K562 (cell line): Measurements from ENCODE around the gene PCBP3. TPM values are rescaled to one million over a fixed set of nuclear protein-coding genes. Genes with fewer than 3 reads are reported as not detected.

Source experiments
- ATAC-seq: fragments of 200-7000 bp; cut with Tn5 transposase; 3 replicates; pipeline ENCODE4 v1.9.1; 2020; ENCODE audit warnings: moderate library complexity
- BruUV-seq: library from RNA; stranded (reverse); fragments of 400-500 nt; replicated peaks from 2 replicates; lab custom pipeline; 2021; lab: Mats Ljungman, UMichigan
- CTCF ChIA-PET: fragments of 300-600 bp; formaldehyde crosslinking; extraction: SDS; loops from one replicate; lab custom pipeline; 2021; ENCODE audit warnings: low intra/inter-chr PET ratio; lab: Yijun Ruan, JAX
- POLR2A ChIA-PET: fragments of 300-600, 350-650 bp; sonication (Branson Sonifier 250); formaldehyde crosslinking; extraction: SDS; loops from one replicate; lab custom pipeline; 2021; ENCODE audit warnings: antibody characterized with exemption, inconsistent platforms; lab: Yijun Ruan, JAX
- DNase-seq, 4 experiments: peaks; one replicate each; pipeline versions ENCODE4 v3.0.0 to v3.0.0-alpha.2; 2011 to 2018; ENCODE audit warnings: low spot score in 3 of 4, mixed read lengths in 3 of 4; ENCODE audit errors: extremely low read depth in 1 of 4
- FAIRE-seq: peaks from 2 replicates; lab custom pipeline; 2011; peaks lifted over from hg19 to GRCh38; lab: Jason Lieb, UNC
- H2AFZ ChIP-seq: 2 replicates; pipeline ENCODE4 v1.6.0; 2011; ENCODE audit warnings: low read depth, low read length, control low read depth, inconsistent platforms
- H3K27ac ChIP-seq: fragments of 200-600 bp; 3 replicates; pipeline ENCODE4 v1.8.0; 2011; ENCODE audit warnings: low read depth, mild to moderate bottlenecking, control low read depth, inconsistent platforms, low read length, moderate library complexity, mixed read lengths; ENCODE audit errors: extremely low read depth
- H3K27me3 ChIP-seq, 2 experiments: fragments of 300-600 bp in 1 of 2; 2 replicates in 1 of 2; 3 replicates in 1 of 2; pipeline versions ENCODE4 v1.6.0 to v1.8.0; 2011; ENCODE audit warnings: inconsistent platforms in 2 of 2, low read length in 2 of 2, mild to moderate bottlenecking in 1 of 2, mixed read lengths in 1 of 2, moderate library complexity in 1 of 2; ENCODE audit not compliant: control insufficient read depth in 2 of 2, insufficient read depth in 2 of 2
- H3K36me3 ChIP-seq: fragments of 300-600 bp; 3 replicates; pipeline ENCODE4 v1.8.0; 2011; ENCODE audit warnings: mild to moderate bottlenecking, low read length, inconsistent platforms; ENCODE audit not compliant: control insufficient read depth, insufficient read depth
- H3K4me1 ChIP-seq, 2 experiments: fragments of 200-600 bp in 1 of 2; replicated peaks in 1 of 2; 2 replicates in 1 of 2; 3 replicates in 1 of 2; pipeline versions ENCODE4 v1.5.1 to v1.8.0; 2011; ENCODE audit warnings: inconsistent platforms in 2 of 2, low read length in 2 of 2, mild to moderate bottlenecking in 1 of 2, mixed read lengths in 1 of 2, moderate library complexity in 1 of 2; ENCODE audit not compliant: control insufficient read depth in 2 of 2, insufficient read depth in 2 of 2
- H3K4me2 ChIP-seq: 2 replicates; pipeline ENCODE4 v1.6.1; 2011; ENCODE audit warnings: low read length, control low read depth, inconsistent platforms, mixed read lengths; ENCODE audit not compliant: insufficient read depth
- H3K4me3 ChIP-seq: fragments of 200-600 bp; sonication (generic), shearing (Covaris generic); 2 replicates; pipeline ENCODE4 v1.5.1; 2016; ENCODE audit warnings: control low read depth, inconsistent platforms
- H3K79me2 ChIP-seq: fragments of 200-600 bp; 3 replicates; pipeline ENCODE4 v1.8.0; 2011; ENCODE audit warnings: low read length, inconsistent platforms; ENCODE audit not compliant: control insufficient read depth, insufficient read depth
- H3K9ac ChIP-seq, 2 experiments: 2 replicates each; pipeline versions ENCODE4 v1.6.0 to v1.6.1; 2011; ENCODE audit warnings: low read depth in 2 of 2, low read length in 2 of 2, control low read depth in 1 of 2, inconsistent platforms in 1 of 2, mild to moderate bottlenecking in 1 of 2, mixed read lengths in 1 of 2; ENCODE audit not compliant: insufficient read depth in 1 of 2
- H3K9me1 ChIP-seq: one replicate; pipeline ENCODE4 v1.6.0; 2011; ENCODE audit warnings: inconsistent platforms, mild to moderate bottlenecking, low read length, moderate library complexity; ENCODE audit not compliant: control insufficient read depth, insufficient read depth
- H3K9me3 ChIP-seq: replicated peaks from 2 replicates; pipeline ENCODE4 v1.5.1; 2011; ENCODE audit warnings: low read depth, low read length, inconsistent platforms; ENCODE audit not compliant: control insufficient read depth, insufficient read depth
- H4K20me1 ChIP-seq: replicated peaks from 2 replicates; pipeline ENCODE4 v1.6.1; 2011; ENCODE audit warnings: low read length, inconsistent platforms, mixed read lengths; ENCODE audit not compliant: control insufficient read depth, insufficient read depth
- GTF2B ChIP-seq: IDR thresholded peaks from 2 replicates; pipeline ENCODE4 v1.6.1; 2011; ENCODE audit not compliant: insufficient read length; ENCODE audit errors: extremely low read depth
- MCM3 ChIP-seq: fragments of 450-650 bp; IDR thresholded peaks from 2 replicates; pipeline ENCODE4 v1.6.1; 2016
- UBTF ChIP-seq, 2 experiments: IDR thresholded peaks; 2 replicates each; pipeline ENCODE4 v1.6.1; 2012; ENCODE audit warnings: improper control_type of control experiment in 2 of 2, low read depth in 2 of 2, low read length in 2 of 2, borderline replicate concordance in 1 of 2
- ZNF584 ChIP-seq: fragments of 200-800 bp; sonication (Bioruptor generic); IDR thresholded peaks from 2 replicates; pipeline ENCODE4 v1.6.1; 2016; ENCODE audit warnings: low read depth, mild to moderate bottlenecking, missing genetic modification characterization, missing compliant biosample characterization
- WGBS: fragments of 100-300 bp; shearing (Covaris generic); methylation state at CpG from one replicate; pipeline ENCODE4 v1.1.6; 2016; ENCODE audit warnings: low coverage, mixed read lengths; ENCODE audit not compliant: insufficient coverage; ENCODE audit errors: missing lambda C conversion rate; 5-methylcytosine and 5-hydroxymethylcytosine counted together
- in situ Hi-C: fragments of 300-500 bp; cut with MboI; formaldehyde crosslinking; loops from 4 replicates; pipeline ENCODE4 v1.15.0; 2018; ENCODE audit warnings: inconsistent platforms, mixed read lengths
- intact Hi-C: fragments of 100-400 bp; cut with micrococcal nuclease; formaldehyde crosslinking; loops from 2 replicates; pipeline ENCODE4 v1.14.2; 2022
- polyA plus RNA-seq, 8 experiments: library from polyadenylated mRNA; depleted of rRNA in 4 of 8; stranded (reverse) in 5 of 8; unstranded in 3 of 8; fragments of >200 nt; fragmentation: Nextera tagmentation in 2 of 8; fragmentation: Illumina TruSeq in 1 of 8; extraction: Ambion mirVana in 2 of 8; extraction: Trizol in 1 of 8; gene quantifications; 2 replicates each; pipeline versions ENCODE4 v1.2.1 to v1.2.3, GENCODE V29; 2011 to 2014; ENCODE audit warnings: inconsistent platforms in 1 of 8, missing spikeins in 1 of 8
- total RNA-seq, 7 experiments: library from RNA; depleted of rRNA in 6 of 7; stranded (reverse); fragments of >200 nt in 6 of 7; fragmentation: Illumina TruSeq in 2 of 7; extraction: Trizol in 2 of 7; gene quantifications; 2 replicates each; pipeline versions ENCODE4 v1.2.1 to v1.2.3, GENCODE V29; 2011 to 2021; ENCODE audit warnings: low replicate concordance in 1 of 7

PCBP3 gene
- total and polyA plus RNA-seq, 9 of the 15 experiments (the other 6 are each of a cell fraction or from before 2014, with no cell fraction given) = 0.18 TPM; not detected in 8

- no peak overlapping the region for H3K4me2 ChIP-seq
- no TSS peak for BruUV-seq
- WGBS = 5% methylated on average over 15 of the region's 15 CpGs
- ATAC-seq (no peak), DNase-seq (no peak), FAIRE-seq (no peak)
- H3K9me1 ChIP-seq = no peaks in the 10 kb centered on the region
- no peak overlapping the region for H3K4me3 ChIP-seq
- ChIA-PET CTCF (no interaction called here), POLR2A (interaction anchor here (1.2 kb wide), 1 partner anchor 13 kb away, joined by 3 read pairs; no protein-coding TSS in a partner anchor)
- H3K4me1 ChIP-seq = no peaks in the 10 kb centered on the region
- H3K9ac ChIP-seq = no peak overlapping the region
- H3K27me3 ChIP-seq = peaks cover 46 to 88% of the 10 kb centered on the region in 2 experiments; a peak in 4 of 5 replicates
- H3K9me3 ChIP-seq = no peaks in the 10 kb centered on the region
- intact Hi-C loops = no loop called here
- no peak overlapping the region for H3K27ac ChIP-seq
- in situ Hi-C loops = no loop called here
- H3K79me2 ChIP-seq = no peaks in the 10 kb centered on the region
- H3K36me3 ChIP-seq = no peaks in the 10 kb centered on the region
- no peak overlapping the region for H2AFZ ChIP-seq
- peaks cover 14% of the 10 kb centered on the region; the same call in 1 of the 2 replicates for H4K20me1 ChIP-seq
- no peak for TF ChIP-seq MCM3
- no peak for TF ChIP-seq GTF2B
- TF ChIP-seq UBTF (IDR thresholded peaks at IDR 0.05; ENCODE audit: borderline replicate concordance in 1 of 2, low read depth in 2 of 2, low read length in 2 of 2) = no peak
- TF ChIP-seq ZNF584 (CRISPR knock-in tag) = no peak
Observed at GRCh38 chr21:45901061-45901690, 257.7 kb downstream of the PCBP3 start.
